ENCODE data around the gene SARS2.

SARS2 gene

DNA sequence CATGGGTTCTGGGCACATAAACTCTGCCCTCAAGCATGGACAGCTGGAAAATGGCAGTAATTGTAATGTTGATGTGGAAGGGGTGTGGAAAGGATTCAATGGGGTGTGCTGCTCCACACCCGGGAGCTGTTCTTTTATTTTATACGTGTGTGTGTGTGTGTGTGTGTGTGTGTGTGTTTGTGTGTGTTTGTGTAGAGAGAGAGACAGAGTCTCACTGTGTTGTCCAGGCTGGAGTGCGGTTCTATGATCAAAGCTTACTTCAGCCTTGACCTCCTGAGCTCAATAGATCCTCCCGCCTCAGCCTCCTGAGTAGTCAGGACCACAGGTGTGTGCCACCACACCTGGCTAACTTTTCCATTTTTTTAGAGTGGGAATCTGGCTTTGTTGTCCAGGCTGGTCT, 3.0 kb upstream of the SARS2 start:
- ChIA-PET CTCF (interaction anchor here (0.7 to 1.6 kb wide), 9 partner anchors 14 to 299 kb away, joined by 3 to 4 read pairs (median 3); partner anchors contain the start of gene CAPN12), POLR2A (no interaction called here)
- WGBS (ENCODE audit: insufficient coverage), result 100% methylated on average over 1 of the region's 4 CpGs

DNA sequence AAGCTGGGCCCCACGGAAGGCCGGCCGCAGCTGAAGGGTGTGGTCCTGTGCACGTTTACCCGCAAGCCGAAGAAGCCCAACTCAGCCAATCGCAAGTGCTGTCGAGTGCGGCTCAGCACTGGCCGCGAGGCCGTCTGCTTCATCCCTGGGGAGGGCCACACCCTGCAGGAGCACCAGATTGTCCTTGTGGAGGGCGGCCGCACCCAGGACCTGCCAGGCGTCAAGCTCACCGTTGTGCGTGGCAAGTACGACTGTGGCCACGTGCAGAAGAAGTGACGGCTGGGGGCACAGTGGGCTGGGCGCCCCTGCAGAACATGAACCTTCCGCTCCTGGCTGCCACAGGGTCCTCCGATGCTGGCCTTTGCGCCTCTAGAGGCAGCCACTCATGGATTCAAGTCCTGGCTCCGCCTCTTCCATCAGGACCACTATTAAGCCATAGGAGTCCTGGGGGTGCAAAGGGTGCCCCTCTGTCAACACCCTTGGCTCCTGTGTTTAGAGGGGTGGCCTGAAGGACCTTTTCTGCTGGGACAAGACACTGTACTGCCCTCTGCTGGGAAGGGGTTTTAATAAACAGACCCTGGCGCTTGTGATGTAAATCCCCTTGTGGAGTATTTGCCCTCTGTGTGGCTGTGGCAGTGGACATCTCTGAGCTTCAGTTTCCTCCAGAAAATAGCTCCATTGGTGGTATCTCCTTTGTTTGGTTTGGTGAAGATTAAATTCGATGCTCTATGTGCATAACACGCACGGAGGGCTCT, 2.0 kb upstream of the SARS2 start:
- Histone ChIP-seq H3K4me1 (ENCODE audit: control extremely low read depth in 1 of 4, control insufficient read depth in 4 of 4, insufficient read depth in 4 of 4, low read length in 3 of 4) (peaks cover 5 to 24% (median 20%) of the 10 kb centered on the region in 4 experiments), H3K27ac (ENCODE audit: insufficient read depth in 1 of 2, low read depth in 1 of 2, low read length in 2 of 2, poor library complexity in 1 of 2, severe bottlenecking in 2 of 2) (no peak overlapping the region), H3K9me3 (ENCODE audit: control extremely low read depth in 1 of 5, control insufficient read depth in 4 of 5, insufficient read depth in 2 of 5, low read depth in 1 of 5, low read length in 4 of 5) (peaks cover 0 to 11% (median 6%) of the 10 kb centered on the region in 5 experiments), H3K36me3 (ENCODE audit: control insufficient read depth in 4 of 4, insufficient read depth in 4 of 4, low read length in 3 of 4) (peaks cover 0 to 24% (median 11%) of the 10 kb centered on the region in 4 experiments), H3K27me3 (replicated peaks in 2 of 5; ENCODE audit: control insufficient read depth in 4 of 5, insufficient read depth in 5 of 5, low read length in 4 of 5) (no peaks in the 10 kb centered on the region), H3K4me3 (ENCODE audit: control insufficient read depth in 1 of 7, extremely low read depth in 1 of 7, insufficient read depth in 4 of 7, low read depth in 2 of 7, low read length in 6 of 7) (no peak overlapping the region)
- CTCF ChIA-PET, result interaction anchor here (0.7 to 1.4 kb wide), 8 partner anchors 15 to 299 kb away, joined by 3 to 4 read pairs (median 3); partner anchors contain the start of gene CAPN12
- peak; percentile 73 to 83 (median 81) for DNase-seq
- POLR2A ChIA-PET, result no interaction called here
- WGBS (ENCODE audit: insufficient coverage), result 99% methylated on average over 21 of the region's 29 CpGs

More for the DNA sequence above, 3.0 kb upstream of the SARS2 start:
- Histone ChIP-seq H3K4me3 (ENCODE audit: control insufficient read depth in 1 of 7, extremely low read depth in 1 of 7, insufficient read depth in 4 of 7, low read depth in 2 of 7, low read length in 6 of 7) (no peak overlapping the region), H3K27me3 (replicated peaks in 2 of 5; ENCODE audit: control insufficient read depth in 4 of 5, insufficient read depth in 5 of 5, low read length in 4 of 5) (no peaks in the 10 kb centered on the region), H3K27ac (ENCODE audit: insufficient read depth in 1 of 2, low read depth in 1 of 2, low read length in 2 of 2, poor library complexity in 1 of 2, severe bottlenecking in 2 of 2) (no peak overlapping the region), H3K4me1 (ENCODE audit: control extremely low read depth in 1 of 4, control insufficient read depth in 4 of 4, insufficient read depth in 4 of 4, low read length in 3 of 4) (peaks cover 5 to 24% (median 20%) of the 10 kb centered on the region in 4 experiments), H3K36me3 (ENCODE audit: control insufficient read depth in 4 of 4, insufficient read depth in 4 of 4, low read length in 3 of 4) (peaks cover 0 to 24% (median 11%) of the 10 kb centered on the region in 4 experiments), H3K9me3 (ENCODE audit: control extremely low read depth in 1 of 5, control insufficient read depth in 4 of 5, insufficient read depth in 2 of 5, low read depth in 1 of 5, low read length in 4 of 5) (peaks cover 0 to 11% (median 6%) of the 10 kb centered on the region in 5 experiments)
- no peak for DNase-seq

DNA sequence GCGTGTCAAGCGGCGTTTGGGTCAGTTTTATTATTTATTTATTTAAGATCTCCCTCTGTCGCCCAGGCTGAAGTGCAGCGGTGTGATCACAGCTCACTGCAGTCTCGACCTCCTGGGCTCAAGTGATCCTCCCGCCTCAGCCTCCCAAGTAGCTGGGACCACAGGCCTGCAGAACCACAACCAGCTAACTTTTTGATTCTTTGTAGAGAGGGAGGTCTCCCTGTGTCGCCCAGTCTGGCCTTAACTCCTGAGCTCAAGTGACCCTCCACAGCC, 894 bp upstream of the SARS2 start:
- ChIA-PET CTCF (interaction anchor here (1.3 to 3.8 kb wide), 5 partner anchors 31 to 238 kb away, joined by 4 to 15 read pairs (median 6); partner anchors contain the start of gene RINL), POLR2A (no interaction called here)
- Histone ChIP-seq H3K27ac (ENCODE audit: insufficient read depth in 1 of 2, low read depth in 1 of 2, low read length in 2 of 2, poor library complexity in 1 of 2, severe bottlenecking in 2 of 2) (peak overlapping the region; percentile 75 to 89), H3K4me3 (ENCODE audit: control insufficient read depth in 1 of 7, extremely low read depth in 1 of 7, insufficient read depth in 4 of 7, low read depth in 2 of 7, low read length in 6 of 7) (peak overlapping the region; percentile 68 to 97 (median 93)), H3K27me3 (replicated peaks in 2 of 5; ENCODE audit: control insufficient read depth in 4 of 5, insufficient read depth in 5 of 5, low read length in 4 of 5) (no peaks in the 10 kb centered on the region), H3K9me3 (ENCODE audit: control extremely low read depth in 1 of 5, control insufficient read depth in 4 of 5, insufficient read depth in 2 of 5, low read depth in 1 of 5, low read length in 4 of 5) (peaks cover 0 to 11% (median 6%) of the 10 kb centered on the region in 5 experiments), H3K36me3 (ENCODE audit: control insufficient read depth in 4 of 4, insufficient read depth in 4 of 4, low read length in 3 of 4) (peaks cover 0 to 24% (median 11%) of the 10 kb centered on the region in 4 experiments), H3K4me1 (ENCODE audit: control extremely low read depth in 1 of 4, control insufficient read depth in 4 of 4, insufficient read depth in 4 of 4, low read length in 3 of 4) (peaks cover 5 to 24% (median 20%) of the 10 kb centered on the region in 4 experiments)
- no CpG with 5 or more reads among the region's 8 CpGs for WGBS (ENCODE audit: insufficient coverage)
- no peak for DNase-seq

DNA sequence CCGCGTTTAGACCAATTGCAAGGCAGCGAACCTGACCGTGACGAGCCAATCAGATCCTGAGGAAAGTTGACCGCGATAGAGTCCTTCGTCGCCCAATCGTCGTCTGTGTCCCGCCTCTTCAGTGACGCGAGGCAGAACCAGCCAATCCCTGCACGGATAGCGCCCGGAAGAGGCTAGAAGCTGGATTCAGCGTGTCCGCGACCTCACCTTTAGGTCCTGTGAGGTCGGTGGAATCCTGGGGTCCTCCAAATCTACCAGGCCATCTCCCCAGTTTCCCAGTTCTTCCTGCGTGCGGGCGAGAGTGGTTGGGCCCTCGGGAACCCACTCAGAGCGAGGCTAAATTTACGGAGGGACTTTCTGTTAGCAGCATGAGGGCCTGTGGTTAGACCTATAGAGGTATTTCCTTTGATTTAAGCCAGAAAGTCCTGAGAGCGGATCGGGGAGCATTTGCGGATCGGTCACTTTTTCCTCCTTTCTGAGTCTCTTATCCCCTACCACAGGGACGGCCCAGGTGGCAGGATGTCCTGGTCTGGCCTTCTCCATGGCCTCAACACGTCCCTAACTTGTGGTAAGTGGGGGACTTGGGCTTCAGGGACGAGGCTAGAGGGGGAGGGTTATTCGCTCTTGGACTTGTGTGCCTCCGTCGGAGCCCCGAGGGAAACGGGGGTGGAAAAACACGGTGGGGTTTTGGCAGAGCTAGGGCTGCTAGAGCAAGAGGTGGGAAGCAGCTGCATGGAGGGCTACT, 385 bp upstream of the SARS2 start, which contains the start of gene MRPS12:
Gene MRPS12, plus strand, starts transcription at position 169 of the 745 bp plus-strand sequence. Its CDS starts 351 bp downstream, at position 520.
- Histone ChIP-seq H3K27me3 (replicated peaks in 2 of 5; ENCODE audit: control insufficient read depth in 4 of 5, insufficient read depth in 5 of 5, low read length in 4 of 5) (no peaks in the 10 kb centered on the region), H3K9me3 (ENCODE audit: control extremely low read depth in 1 of 5, control insufficient read depth in 4 of 5, insufficient read depth in 2 of 5, low read depth in 1 of 5, low read length in 4 of 5) (peaks cover 0 to 11% (median 6%) of the 10 kb centered on the region in 5 experiments), H3K36me3 (ENCODE audit: control insufficient read depth in 4 of 4, insufficient read depth in 4 of 4, low read length in 3 of 4) (peaks cover 0 to 28% (median 12%) of the 10 kb centered on the region in 4 experiments), H3K27ac (ENCODE audit: insufficient read depth in 1 of 2, low read depth in 1 of 2, low read length in 2 of 2, poor library complexity in 1 of 2, severe bottlenecking in 2 of 2) (peak within 1 kb of the TSS; percentile 75 to 89), H3K4me1 (ENCODE audit: control extremely low read depth in 1 of 4, control insufficient read depth in 4 of 4, insufficient read depth in 4 of 4, low read length in 3 of 4) (peaks cover 5 to 24% (median 20%) of the 10 kb centered on the region in 4 experiments), H3K4me3 (ENCODE audit: control insufficient read depth in 1 of 7, extremely low read depth in 1 of 7, insufficient read depth in 4 of 7, low read depth in 2 of 7, low read length in 6 of 7) (peak within 1 kb of the TSS; percentile 68 to 97 (median 93))
- WGBS (ENCODE audit: insufficient coverage), result 0% methylated on average over 33 of the region's 40 CpGs
- CTCF ChIA-PET, result interaction anchor here (0.7 to 3.8 kb wide), 24 partner anchors 13 to 237 kb away, joined by 3 to 15 read pairs (median 4); partner anchors contain the start of genes NFKBIB and RINL
- POLR2A ChIA-PET, result no interaction called here
- DNase-seq, result peak; percentile 100

DNA sequence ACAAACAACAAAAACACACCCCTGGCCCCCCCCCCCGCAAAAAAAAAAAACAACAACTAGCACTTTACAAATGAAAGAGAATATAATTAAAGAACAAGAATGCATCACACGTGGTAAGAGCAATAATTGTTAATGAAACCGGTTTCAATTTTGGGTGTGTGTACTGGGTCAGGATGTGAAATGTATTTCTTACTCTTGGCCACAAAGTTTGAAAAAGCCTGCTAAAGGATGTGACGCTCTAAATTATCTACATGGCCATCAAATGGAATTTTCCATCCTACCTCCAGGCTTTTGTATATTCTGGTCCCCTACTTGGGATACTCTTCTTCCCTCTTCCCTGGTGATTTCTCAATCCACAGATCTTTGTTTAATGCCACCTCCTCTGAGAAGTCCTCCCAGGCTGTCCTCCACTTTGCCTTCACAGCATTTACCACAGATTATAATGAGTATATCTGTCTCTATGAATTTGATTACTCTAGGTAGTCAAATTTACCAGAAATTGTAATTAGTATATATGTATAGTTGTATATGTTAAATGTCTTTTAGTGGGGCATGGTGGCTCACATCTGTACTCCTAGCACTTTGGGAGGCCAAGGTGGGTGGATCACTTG, 2.1 kb downstream of the SARS2 start:
- no peaks in the 10 kb centered on the region for H3K9me3 ChIP-seq (ENCODE audit: control extremely low read depth in 1 of 5, control insufficient read depth in 4 of 5, insufficient read depth in 2 of 5, low read depth in 1 of 5, low read length in 4 of 5)
- no peaks in the 10 kb centered on the region for H3K27me3 ChIP-seq (replicated peaks in 2 of 5; ENCODE audit: control insufficient read depth in 4 of 5, insufficient read depth in 5 of 5, low read length in 4 of 5)
- no peak for DNase-seq
- POLR2A ChIA-PET, result no interaction called here
- CTCF ChIA-PET, result interaction anchor here (0.7 to 3.8 kb wide), 6 partner anchors 23 to 294 kb away, joined by 3 to 15 read pairs (median 4); partner anchors contain the start of gene RINL
- H3K36me3 ChIP-seq (ENCODE audit: control insufficient read depth in 4 of 4, insufficient read depth in 4 of 4, low read length in 3 of 4), result peaks cover 10 to 34% (median 22%) of the 10 kb centered on the region in 4 experiments
- no peak overlapping the region for H3K4me3 ChIP-seq (ENCODE audit: control insufficient read depth in 1 of 7, extremely low read depth in 1 of 7, insufficient read depth in 4 of 7, low read depth in 2 of 7, low read length in 6 of 7)
- H3K4me1 ChIP-seq (ENCODE audit: control extremely low read depth in 1 of 4, control insufficient read depth in 4 of 4, insufficient read depth in 4 of 4, low read length in 3 of 4), result peaks cover 5 to 24% (median 20%) of the 10 kb centered on the region in 4 experiments
- WGBS (ENCODE audit: insufficient coverage), result 100% methylated on average over 1 of the region's 4 CpGs
- no peak overlapping the region for H3K27ac ChIP-seq (ENCODE audit: insufficient read depth in 1 of 2, low read depth in 1 of 2, low read length in 2 of 2, poor library complexity in 1 of 2, severe bottlenecking in 2 of 2)

DNA sequence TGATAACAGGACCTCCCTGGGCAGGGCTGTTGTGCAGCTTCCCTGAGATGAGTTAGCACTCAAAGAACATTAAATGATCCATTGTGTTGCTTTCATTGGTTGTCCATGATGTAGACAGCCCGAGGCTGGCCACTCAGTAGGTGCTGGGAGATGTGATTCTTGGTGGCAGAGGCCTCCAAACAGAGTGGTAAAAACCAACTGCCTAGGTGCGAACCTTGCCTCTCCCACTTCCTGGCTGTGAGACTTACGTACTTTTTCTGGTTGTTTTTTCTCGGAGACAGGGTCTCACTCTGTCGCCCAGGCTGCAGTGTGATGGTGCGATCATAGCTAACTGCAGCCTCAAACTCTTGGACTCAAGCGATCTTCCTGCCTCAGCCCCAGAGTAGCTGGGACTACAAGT, 6.2 kb downstream of the SARS2 start:
- H3K27ac ChIP-seq (ENCODE audit: insufficient read depth in 1 of 2, low read depth in 1 of 2, low read length in 2 of 2, poor library complexity in 1 of 2, severe bottlenecking in 2 of 2), result no peak overlapping the region
- H3K36me3 ChIP-seq (ENCODE audit: control insufficient read depth in 4 of 4, insufficient read depth in 4 of 4, low read length in 3 of 4), result peaks cover 4 to 39% (median 27%) of the 10 kb centered on the region in 4 experiments
- WGBS (ENCODE audit: insufficient coverage), result 96% methylated on average over 7 of the region's 7 CpGs
- H3K27me3 ChIP-seq (replicated peaks in 2 of 5; ENCODE audit: control insufficient read depth in 4 of 5, insufficient read depth in 5 of 5, low read length in 4 of 5), result no peaks in the 10 kb centered on the region
- DNase-seq, result no peak
- H3K9me3 ChIP-seq (ENCODE audit: control extremely low read depth in 1 of 5, control insufficient read depth in 4 of 5, insufficient read depth in 2 of 5, low read depth in 1 of 5, low read length in 4 of 5), result peaks cover 0 to 2% (median 0%) of the 10 kb centered on the region in 5 experiments
- no peak overlapping the region for H3K4me3 ChIP-seq (ENCODE audit: control insufficient read depth in 1 of 7, extremely low read depth in 1 of 7, insufficient read depth in 4 of 7, low read depth in 2 of 7, low read length in 6 of 7)
- CTCF ChIA-PET, result no interaction called here
- peaks cover 0 to 3% (median 2%) of the 10 kb centered on the region in 4 experiments for H3K4me1 ChIP-seq (ENCODE audit: control extremely low read depth in 1 of 4, control insufficient read depth in 4 of 4, insufficient read depth in 4 of 4, low read length in 3 of 4)
- POLR2A ChIA-PET, result no interaction called here
